Activated CD8-positive, alpha-beta memory T cell treated with anti-CD3 and anti-CD28 coated beads for 48 hours (primary cell): Measurements from ENCODE around the gene DNAJC2.
"Not testable (repeated sequence)": the region's sequence is repeated elsewhere in the genome, so short reads cannot be mapped to it uniquely, and the experiment has no call there.

Experiments
- DNase-seq, 3 experiments: peaks; one replicate each; pipeline ENCODE4 v3.0.0-alpha.2; 2020; ENCODE audit warnings: low read depth in 2 of 3, low spot score in 2 of 3

Gene DNAJC2

GRCh38 chr7:103343758-103344452, 662 bp downstream of the DNAJC2 start:
- peak; percentile 6 to 23 (median 16) for DNase-seq

GRCh38 chr7:103343332-103343731, 1.2 kb downstream of the DNAJC2 start:
- no peak for DNase-seq

GRCh38 chr7:103341466-103341865, 3.1 kb downstream of the DNAJC2 start:
- no peak for DNase-seq

DNA sequence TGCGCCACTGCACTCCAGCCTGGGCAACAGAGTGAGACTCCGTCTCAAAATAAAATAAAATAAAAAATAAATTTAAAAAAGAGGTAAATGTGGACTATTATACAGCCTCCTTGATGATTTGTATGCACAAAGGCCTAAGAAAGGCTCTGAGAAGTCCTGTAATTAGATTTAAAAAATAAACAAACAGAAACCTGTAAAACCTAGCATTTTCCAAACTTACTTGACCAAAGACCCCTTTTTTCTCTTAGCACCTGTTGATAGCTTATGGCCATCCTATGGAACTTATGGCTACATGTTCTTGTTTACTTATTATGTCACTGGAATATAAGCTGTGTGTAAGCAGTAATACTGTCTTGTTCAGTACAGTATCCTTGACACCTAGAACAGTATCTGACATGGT, 5.7 kb downstream of the DNAJC2 start:
- DNase-seq, result no peak

GRCh38 chr7:103336761-103337160, 7.8 kb downstream of the DNAJC2 start:
- no peak for DNase-seq

DNA sequence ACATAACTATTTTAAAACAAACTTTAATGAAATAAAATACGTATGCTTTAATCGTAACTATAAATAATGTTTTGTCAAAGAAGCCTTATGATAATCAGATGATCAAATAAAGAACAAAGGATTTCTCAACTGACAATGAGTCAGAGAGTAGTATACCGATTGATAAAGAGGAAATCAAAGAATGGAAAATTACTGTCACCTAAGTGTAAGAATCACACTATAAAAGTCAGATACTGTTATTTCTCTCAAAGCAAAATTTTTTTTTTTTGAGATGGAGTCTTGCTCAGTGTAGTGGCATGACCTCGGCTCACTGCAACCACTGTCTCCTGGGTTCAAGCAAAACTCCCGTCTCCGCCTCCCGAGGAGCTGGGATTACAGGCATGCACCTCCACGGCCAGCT, 18.8 kb downstream of the DNAJC2 start:
- no peak for DNase-seq

GRCh38 chr7:103317009-103317408, 27.6 kb downstream of the DNAJC2 start:
- no peak for DNase-seq

GRCh38 chr7:103316380-103316941, 28.1 kb downstream of the DNAJC2 start:
- no peak for DNase-seq

GRCh38 chr7:103314852-103315251, 29.7 kb downstream of the DNAJC2 start:
- no peak for DNase-seq

DNA sequence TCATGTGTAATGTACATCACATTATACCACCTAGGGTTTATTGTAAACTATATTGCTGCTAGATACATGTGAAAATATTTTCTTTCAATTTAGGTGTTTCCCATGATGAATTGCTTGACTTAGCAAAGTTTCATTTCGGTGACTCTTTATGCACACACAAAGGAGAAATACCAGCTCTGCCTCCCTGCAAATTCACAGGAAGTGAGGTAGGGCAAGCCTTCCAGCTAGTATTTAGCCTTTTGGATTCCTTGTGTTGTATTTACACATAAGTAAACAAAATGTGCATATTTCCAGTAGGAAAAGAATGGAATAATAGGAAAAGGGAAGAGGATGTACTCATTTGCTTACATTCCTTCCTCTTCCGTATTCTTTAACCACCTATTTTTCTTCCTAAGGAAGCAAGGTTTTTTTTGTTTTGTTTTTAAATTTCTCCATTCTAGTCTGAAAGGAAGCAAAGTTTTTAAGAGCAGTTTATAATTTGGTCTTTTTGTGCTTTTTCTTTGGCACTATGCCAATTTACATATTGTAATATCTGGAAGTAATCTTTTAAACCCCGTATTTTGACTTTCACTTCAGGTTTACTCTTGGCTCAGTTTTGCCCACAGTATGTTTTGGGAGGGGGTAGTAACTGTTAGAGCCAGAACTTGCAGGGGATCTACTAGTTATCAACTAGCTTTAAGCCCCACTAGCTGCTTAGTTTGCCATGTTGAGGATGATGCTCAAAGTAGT, 36.9 kb downstream of the DNAJC2 start:
- DNase-seq, result no peak

GRCh38 chr7:103301441-103301840, 43.1 kb downstream of the DNAJC2 start:
- DNase-seq, result no peak

- DNase-seq, result no peak
Observed at GRCh38 chr7:103299660-103300059, 44.9 kb downstream of the DNAJC2 start.

DNA sequence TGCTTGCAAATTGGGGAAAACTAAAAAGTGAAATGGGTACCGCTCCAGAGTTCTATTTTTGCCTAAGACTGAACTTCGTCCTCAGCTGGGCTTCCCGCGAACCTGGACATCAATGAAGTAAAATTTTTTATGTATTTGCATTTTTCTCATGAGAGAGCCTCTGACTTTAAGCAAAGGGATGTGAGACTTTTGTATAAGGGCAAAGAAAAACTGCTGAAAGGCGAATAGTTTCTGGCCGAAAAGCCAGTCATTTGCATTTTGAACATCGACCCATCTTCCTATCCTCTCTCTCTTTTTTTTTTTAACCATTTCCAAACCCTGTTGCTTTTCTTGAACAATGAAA, 46.8 kb downstream of the DNAJC2 start:
- no peak for DNase-seq

GRCh38 chr7:103296901-103297836, 47.4 kb downstream of the DNAJC2 start, which contains the start of gene PMPCB:
TSS of gene PMPCB (plus strand) at chr7:103297435. CDS start at chr7:103297460, 25 bp downstream.
- peak; percentile 87 to 95 (median 87) for DNase-seq

- DNase-seq, result no peak
Observed at GRCh38 chr7:103293526-103293925, 51.0 kb downstream of the DNAJC2 start.

DNA sequence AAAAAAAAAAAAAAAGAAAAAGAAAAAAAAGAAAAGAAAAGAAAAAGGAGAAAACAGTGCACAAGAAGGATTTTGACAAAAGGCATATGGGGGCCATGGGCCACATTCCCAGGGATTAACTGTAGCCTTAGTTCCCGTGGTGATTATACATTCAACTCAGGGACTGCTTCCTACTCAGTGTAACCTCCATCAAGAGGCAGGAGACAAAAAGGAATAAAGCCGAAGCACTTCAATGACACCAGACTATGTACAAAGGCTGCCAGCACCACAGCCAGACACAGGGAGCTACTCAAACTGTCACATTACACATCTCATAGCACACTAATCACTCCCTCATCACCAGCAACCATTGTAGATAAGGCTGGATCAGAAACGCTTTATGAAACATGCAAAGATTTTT, 52.4 kb downstream of the DNAJC2 start:
- DNase-seq, result no peak

DNA sequence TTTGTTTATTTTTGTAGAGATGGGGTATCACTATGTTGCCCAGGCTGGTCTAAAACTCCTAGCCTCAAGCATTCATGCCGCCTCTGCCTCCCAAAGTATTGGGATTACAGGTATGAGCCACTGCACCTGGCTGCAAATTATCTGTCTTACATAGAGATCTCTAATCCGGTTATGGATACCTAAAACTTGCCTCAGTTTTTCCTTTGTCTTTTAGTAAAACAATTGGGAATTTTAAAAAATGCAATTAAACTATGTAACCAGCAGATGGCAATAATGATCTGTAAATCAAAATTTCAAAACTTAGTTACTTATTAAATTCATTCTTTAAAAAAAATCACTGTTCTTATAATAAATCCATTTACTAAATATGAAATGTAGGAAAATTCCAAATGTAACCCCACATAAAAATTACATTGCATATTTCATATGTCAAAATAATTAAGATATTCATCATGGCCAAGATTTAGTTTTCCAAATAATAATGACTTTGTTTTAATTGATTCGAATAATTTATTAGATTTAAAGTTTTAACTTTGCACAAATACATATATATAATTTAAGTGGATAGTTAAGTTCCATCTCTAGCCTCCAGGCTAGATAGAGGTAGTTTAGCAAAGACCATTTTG, 61.7 kb downstream of the DNAJC2 start:
- not testable (repeated sequence) for DNase-seq

GRCh38 chr7:103280803-103281155, 63.8 kb downstream of the DNAJC2 start:
- DNase-seq, result peak in 1 of 3 experiments; percentile 10

GRCh38 chr7:103279963-103280802, 64.4 kb downstream of the DNAJC2 start:
- DNase-seq, result peak; percentile 57 to 80 (median 70)

GRCh38 chr7:103279636-103279962, 65.0 kb downstream of the DNAJC2 start:
- peak in 1 of 3 experiments; percentile 7 for DNase-seq
